NCI-H446 (cell line): ENCODE measurements around the gene CAND2.
"Not testable (repeated sequence)": the region's sequence is repeated elsewhere in the genome, so short reads cannot be mapped to it uniquely, and the experiment has no call there.

Experiments
- DNase-seq, 2 experiments: peaks; one replicate each; lab custom pipeline; 2025; lab: John Stamatoyannopoulos, UW

The CAND2 gene

GRCh38 chr3:12831301-12831866 lies 34.9 kb downstream of the CAND2 start:
- no peak for DNase-seq

- no peak for DNase-seq
Measured at GRCh38 chr3:12832350-12833221, 36.1 kb downstream of the CAND2 start.

GRCh38 chr3:12833222-12834161 lies 37.0 kb downstream of the CAND2 start:
- DNase-seq = no peak

- no peak for DNase-seq
Measured at GRCh38 chr3:12835052-12835665, 38.7 kb downstream of the CAND2 start.

- no peak for DNase-seq
Measured at GRCh38 chr3:12837295-12837986, 41.0 kb downstream of the CAND2 start.

GRCh38 chr3:12838179-12838965 lies 41.9 kb downstream of the CAND2 start:
- DNase-seq = no peak

- no peak for DNase-seq
Measured at GRCh38 chr3:12839156-12839946, 42.9 kb downstream of the CAND2 start.

GRCh38 chr3:12840148-12840547 lies 43.7 kb downstream of the CAND2 start:
- not testable (repeated sequence) for DNase-seq

- DNase-seq = peak in 1 of 2 experiments; percentile 4
Measured at GRCh38 chr3:12840591-12841148, 44.2 kb downstream of the CAND2 start.

- peak; percentile 82 to 89 for DNase-seq
Measured at GRCh38 chr3:12841149-12841969, 44.9 kb downstream of the CAND2 start, which contains the start of gene RPL32. Gene RPL32, minus strand, starts transcription at chr3:12841565. Its CDS starts 1,328 bp downstream, at chr3:12840237.

GRCh38 chr3:12841970-12842328 lies 45.5 kb downstream of the CAND2 start:
- no peak for DNase-seq

- DNase-seq = no peak
Measured at GRCh38 chr3:12842469-12842868, 46.0 kb downstream of the CAND2 start.

GRCh38 chr3:12845811-12846210 lies 49.3 kb downstream of the CAND2 start:
- no peak for DNase-seq

GRCh38 chr3:12852201-12852600 lies 55.7 kb downstream of the CAND2 start:
- no peak for DNase-seq

GRCh38 chr3:12853847-12854246 lies 57.4 kb downstream of the CAND2 start:
- DNase-seq = not testable (repeated sequence)

GRCh38 chr3:12854565-12854964 lies 58.1 kb downstream of the CAND2 start:
- DNase-seq = no peak

- DNase-seq = no peak
Measured at GRCh38 chr3:12856626-12857025, 60.1 kb downstream of the CAND2 start.

- DNase-seq = no peak
Measured at GRCh38 chr3:12859840-12860239, 63.4 kb downstream of the CAND2 start.
